Caco-2 (cell line): ENCODE measurements around the gene TEPSIN. TPM values are rescaled to one million over a fixed set of nuclear protein-coding genes. Genes with fewer than 3 reads are reported as not detected.
A peak's percentile ranks its signal among the peaks of the same experiment; 100 is the strongest.

Experiments
- BruUV-seq: library from RNA; stranded (reverse); fragments of 400-500 nt; replicated peaks from 2 replicates; lab custom pipeline; 2021; lab: Mats Ljungman, UMichigan
- CTCF ChIA-PET: fragments of 300-600 bp; sonication (Branson Sonifier 250); formaldehyde crosslinking; loops from one replicate; lab custom pipeline; 2022; ENCODE audit warnings: antibody characterized with exemption; lab: Charles Lee
- POLR2A ChIA-PET: fragments of 300-600 bp; sonication (Branson Sonifier 250); formaldehyde crosslinking; loops from one replicate; lab custom pipeline; 2022; ENCODE audit warnings: antibody characterized with exemption; lab: Charles Lee
- DNase-seq, 2 experiments: peaks; one replicate each; pipeline versions ENCODE4 v3.0.0 to v3.0.0-alpha.2; 2020 to 2022
- H3K27me3 ChIP-seq: replicated peaks from 2 replicates; pipeline ENCODE4 v1.6.0; 2011; ENCODE audit warnings: low read length; ENCODE audit not compliant: control insufficient read depth, insufficient read depth
- H3K36me3 ChIP-seq: 2 replicates; pipeline ENCODE4 v1.5.1; 2011; ENCODE audit warnings: low read length; ENCODE audit not compliant: control insufficient read depth, insufficient read depth
- H3K4me1 ChIP-seq: fragments of 250-450 bp; sonication (Bioruptor Pico); 2 replicates; pipeline ENCODE4 v1.5.1; 2020; ENCODE audit warnings: mild to moderate bottlenecking
- H3K4me3 ChIP-seq: 2 replicates; pipeline ENCODE4 v1.5.1; 2011; ENCODE audit warnings: low read depth, mild to moderate bottlenecking, control low read depth, low read length
- H3K9me3 ChIP-seq: fragments of 250-450 bp; sonication (Bioruptor Pico); 2 replicates; pipeline ENCODE4 v1.5.1; 2020; ENCODE audit warnings: mild to moderate bottlenecking, moderate library complexity
- H3K27ac Mint-ChIP-seq: one replicate; pipeline ENCODE4 v1.8.0; 2022; ENCODE audit warnings: mixed read lengths; ENCODE audit not compliant: unreplicated experiment
- H3K27me3 Mint-ChIP-seq: one replicate; pipeline ENCODE4 v1.8.0; 2022; ENCODE audit warnings: mixed read lengths; ENCODE audit not compliant: insufficient read depth, unreplicated experiment
- H3K36me3 Mint-ChIP-seq: one replicate; pipeline ENCODE4 v1.8.0; 2022; ENCODE audit warnings: mild to moderate bottlenecking, mixed read lengths; ENCODE audit not compliant: insufficient read depth, unreplicated experiment
- H3K4me1 Mint-ChIP-seq: one replicate; pipeline ENCODE4 v1.8.0; 2022; ENCODE audit warnings: low read depth, mixed read lengths; ENCODE audit not compliant: unreplicated experiment
- H3K4me3 Mint-ChIP-seq: one replicate; pipeline ENCODE4 v1.8.0; 2022; ENCODE audit warnings: mild to moderate bottlenecking, moderate library complexity, mixed read lengths; ENCODE audit not compliant: unreplicated experiment
- H3K9me3 Mint-ChIP-seq: one replicate; pipeline ENCODE4 v1.8.0; 2022; ENCODE audit warnings: mixed read lengths; ENCODE audit not compliant: unreplicated experiment
- intact Hi-C: fragments of 100-400 bp; cut with micrococcal nuclease; formaldehyde crosslinking; loops from one replicate; pipeline ENCODE4 v1.10.0; 2022; ENCODE audit not compliant: unreplicated experiment
- total RNA-seq: library from RNA; stranded (reverse); gene quantifications from 2 replicates; pipeline ENCODE4 v1.2.3, GENCODE V29; 2022
- TF ChIP-seq, protein P1 (sequence below), 2 experiments: fragments of 200-600 bp in 1 of 2; IDR thresholded peaks; 1 replicate in 1 of 2; 2 replicates in 1 of 2; pipeline versions ENCODE4 v1.5.1 to v1.8.0; 2011 to 2022; ENCODE audit warnings: antibody characterized with exemption in 1 of 2, control low read depth in 1 of 2, inconsistent platforms in 1 of 2, low read depth in 1 of 2, low read length in 1 of 2, mild to moderate bottlenecking in 1 of 2, moderate library complexity in 1 of 2; ENCODE audit not compliant: insufficient read depth in 1 of 2, severe bottlenecking in 1 of 2, unreplicated experiment in 1 of 2

The TEPSIN gene
- total RNA-seq, 1 experiment from 2014 or later, result 40.3 TPM

DNA sequence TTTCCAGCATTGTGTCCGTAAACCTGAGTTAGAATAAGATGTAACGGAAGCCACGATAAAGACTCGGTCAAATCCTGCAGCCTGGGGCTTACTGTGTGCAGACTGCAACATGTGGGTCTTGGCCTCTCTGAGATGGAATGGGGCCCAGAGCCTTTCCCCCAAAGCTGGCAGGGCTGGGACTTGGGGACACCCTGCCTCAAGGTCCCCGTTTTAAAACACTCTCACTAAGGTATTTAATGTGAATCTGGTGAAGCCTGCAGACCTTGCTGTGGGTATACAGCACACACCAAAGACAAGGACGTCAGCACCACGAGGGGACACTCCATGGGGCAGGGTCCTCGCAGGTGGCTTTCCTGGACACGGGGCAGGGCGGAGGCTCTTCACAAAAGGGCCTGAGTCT, 2.3 kb upstream of the TEPSIN start:
- ChIA-PET POLR2A (no interaction called here), CTCF (interaction anchor here (0.6 kb wide), 2 partner anchors 88 to 332 kb away, joined by 3 to 4 read pairs; no protein-coding TSS in a partner anchor)
- Histone ChIP-seq H3K4me3 (no peak overlapping the region), H3K36me3 (no peaks in the 10 kb centered on the region), H3K4me1 (peaks cover 6% of the 10 kb centered on the region), H3K9me3 (no peaks in the 10 kb centered on the region), H3K27me3 (no peaks in the 10 kb centered on the region)
- H3K9me3 Mint-ChIP-seq, result no peaks in the 10 kb centered on the region
- intact Hi-C loops, result no loop called here
- H3K27me3 Mint-ChIP-seq, result no peaks in the 10 kb centered on the region
- BruUV-seq, result no TSS peak
- H3K27ac Mint-ChIP-seq, result no peak overlapping the region
- H3K4me1 Mint-ChIP-seq, result peaks cover 6% of the 10 kb centered on the region
- no peak for DNase-seq
- TF ChIP-seq, protein P1, sequence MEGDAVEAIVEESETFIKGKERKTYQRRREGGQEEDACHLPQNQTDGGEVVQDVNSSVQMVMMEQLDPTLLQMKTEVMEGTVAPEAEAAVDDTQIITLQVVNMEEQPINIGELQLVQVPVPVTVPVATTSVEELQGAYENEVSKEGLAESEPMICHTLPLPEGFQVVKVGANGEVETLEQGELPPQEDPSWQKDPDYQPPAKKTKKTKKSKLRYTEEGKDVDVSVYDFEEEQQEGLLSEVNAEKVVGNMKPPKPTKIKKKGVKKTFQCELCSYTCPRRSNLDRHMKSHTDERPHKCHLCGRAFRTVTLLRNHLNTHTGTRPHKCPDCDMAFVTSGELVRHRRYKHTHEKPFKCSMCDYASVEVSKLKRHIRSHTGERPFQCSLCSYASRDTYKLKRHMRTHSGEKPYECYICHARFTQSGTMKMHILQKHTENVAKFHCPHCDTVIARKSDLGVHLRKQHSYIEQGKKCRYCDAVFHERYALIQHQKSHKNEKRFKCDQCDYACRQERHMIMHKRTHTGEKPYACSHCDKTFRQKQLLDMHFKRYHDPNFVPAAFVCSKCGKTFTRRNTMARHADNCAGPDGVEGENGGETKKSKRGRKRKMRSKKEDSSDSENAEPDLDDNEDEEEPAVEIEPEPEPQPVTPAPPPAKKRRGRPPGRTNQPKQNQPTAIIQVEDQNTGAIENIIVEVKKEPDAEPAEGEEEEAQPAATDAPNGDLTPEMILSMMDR (IDR thresholded peaks at IDR 0.05; ENCODE audit: insufficient read depth in 1 of 2, low read depth in 1 of 2, low read length in 1 of 2, severe bottlenecking in 1 of 2, unreplicated experiment in 1 of 2), result no peak
- H3K36me3 Mint-ChIP-seq, result peaks cover 63% of the 10 kb centered on the region
- H3K4me3 Mint-ChIP-seq, result peak overlapping the region; percentile 42

DNA sequence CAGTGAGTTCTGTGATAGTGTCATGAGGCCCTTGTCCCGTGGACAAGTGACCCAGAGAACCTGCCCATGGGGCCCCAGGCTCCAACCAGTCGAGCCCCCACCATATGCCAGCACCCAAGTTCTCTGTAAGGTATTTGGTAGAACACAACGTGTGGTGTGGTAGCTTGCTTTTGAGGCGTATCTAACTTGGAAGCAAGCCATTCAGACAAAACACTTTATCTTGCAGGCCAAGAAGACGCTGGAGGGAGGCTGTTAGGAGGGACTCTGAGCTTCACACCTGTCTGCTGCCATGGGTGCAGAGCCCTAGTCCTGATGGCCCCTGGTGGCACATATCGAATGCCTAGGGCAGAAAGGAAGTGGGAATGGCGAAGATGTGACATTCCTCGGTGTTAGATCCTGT, 1.9 kb upstream of the TEPSIN start:
- H3K36me3 Mint-ChIP-seq, result peaks cover 58% of the 10 kb centered on the region
- H3K4me3 Mint-ChIP-seq, result peak overlapping the region; percentile 82
- peaks cover 10% of the 10 kb centered on the region for H3K4me1 ChIP-seq
- H3K4me3 ChIP-seq, result no peak overlapping the region
- TF ChIP-seq, protein P1 (IDR thresholded peaks at IDR 0.05; ENCODE audit: insufficient read depth in 1 of 2, low read depth in 1 of 2, low read length in 1 of 2, severe bottlenecking in 1 of 2, unreplicated experiment in 1 of 2), result no peak
- H3K27me3 ChIP-seq, result no peaks in the 10 kb centered on the region
- intact Hi-C loops, result no loop called here
- CTCF ChIA-PET, result interaction anchor here (0.6 kb wide), 2 partner anchors 87 to 332 kb away, joined by 3 to 4 read pairs; no protein-coding TSS in a partner anchor
- no peak overlapping the region for H3K27ac Mint-ChIP-seq
- POLR2A ChIA-PET, result no interaction called here
- H3K27me3 Mint-ChIP-seq, result no peaks in the 10 kb centered on the region
- no peaks in the 10 kb centered on the region for H3K9me3 Mint-ChIP-seq
- no peaks in the 10 kb centered on the region for H3K36me3 ChIP-seq
- no TSS peak for BruUV-seq
- DNase-seq, result no peak
- no peaks in the 10 kb centered on the region for H3K9me3 ChIP-seq
- H3K4me1 Mint-ChIP-seq, result peaks cover 6% of the 10 kb centered on the region

DNA sequence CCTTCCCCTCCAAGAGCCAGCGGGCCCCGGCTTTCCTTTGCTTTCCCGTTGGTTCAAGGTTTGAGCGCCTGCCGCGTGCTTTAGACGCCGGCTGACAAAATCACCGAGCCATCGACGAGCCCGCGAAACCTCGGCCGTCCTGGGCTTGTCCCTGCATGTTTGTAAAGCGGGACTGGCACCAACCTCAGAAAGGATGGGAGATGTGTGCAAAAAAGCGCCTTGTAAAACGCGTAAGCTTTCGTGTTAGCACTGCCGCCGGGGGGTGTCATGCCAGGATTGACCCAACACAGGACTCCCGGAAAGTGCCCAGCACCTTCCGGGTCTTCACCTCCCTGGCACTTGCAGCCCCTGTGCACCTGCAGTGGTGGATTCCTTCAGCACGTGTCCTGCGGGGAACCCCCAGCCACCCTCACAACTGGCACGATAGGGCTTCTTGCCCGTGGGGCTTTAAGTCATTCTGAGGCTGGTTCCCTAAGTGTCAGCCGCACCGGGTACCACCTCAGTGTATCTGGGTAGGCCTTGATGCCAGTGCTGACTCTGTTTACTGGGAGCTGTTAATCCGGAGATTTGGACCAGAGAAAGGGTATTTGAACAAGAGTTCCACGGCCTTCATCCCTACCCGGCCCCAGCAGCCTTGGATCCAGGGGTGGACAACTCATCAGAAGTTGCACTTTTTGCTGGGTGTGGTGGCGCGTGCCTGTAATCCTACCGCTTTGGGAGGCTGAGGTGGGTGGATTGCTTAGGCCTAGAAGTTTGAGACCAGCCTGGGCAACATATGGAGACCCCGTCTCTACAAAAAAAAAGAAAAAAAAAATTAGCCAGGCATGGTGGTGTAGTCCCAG, 1.1 kb upstream of the TEPSIN start:
- H3K36me3 Mint-ChIP-seq, result peaks cover 51% of the 10 kb centered on the region
- intact Hi-C loops, result loop anchor here (1.0 to 2.0 kb wide), 3 partner anchors 17 to 107 kb away; no protein-coding TSS in a partner anchor
- BruUV-seq, result TSS peak; percentile 41

More for the DNA sequence above, 1.1 kb upstream of the TEPSIN start:
- H3K27me3 Mint-ChIP-seq, result no peaks in the 10 kb centered on the region
- no peaks in the 10 kb centered on the region for H3K9me3 Mint-ChIP-seq
- Histone ChIP-seq H3K36me3 (no peaks in the 10 kb centered on the region), H3K4me1 (peaks cover 18% of the 10 kb centered on the region), H3K9me3 (no peaks in the 10 kb centered on the region), H3K4me3 (peak overlapping the region; percentile 87), H3K27me3 (no peaks in the 10 kb centered on the region)
- H3K4me3 Mint-ChIP-seq, result peak overlapping the region; percentile 82
- POLR2A ChIA-PET, result interaction anchor here (0.6 to 1.5 kb wide), 6 partner anchors 17 to 272 kb away, joined by 3 to 34 read pairs (median 4); partner anchors contain the start of genes ACTG1, BAHCC1 and CEP131
- TF ChIP-seq, protein P1 (IDR thresholded peaks at IDR 0.05; ENCODE audit: insufficient read depth in 1 of 2, low read depth in 1 of 2, low read length in 1 of 2, severe bottlenecking in 1 of 2, unreplicated experiment in 1 of 2), result no peak
- peaks cover 12% of the 10 kb centered on the region for H3K4me1 Mint-ChIP-seq
- CTCF ChIA-PET, result interaction anchor here (0.7 to 1.5 kb wide), 6 partner anchors 17 to 245 kb away, joined by 3 to 11 read pairs (median 3); partner anchors contain the start of genes BAHCC1 and CEP131
- DNase-seq, result no peak
- H3K27ac Mint-ChIP-seq, result peak overlapping the region; percentile 71
